PC-3 (cell line): ENCODE data around the gene HOXB9. TPM values are rescaled to one million over a fixed set of nuclear protein-coding genes. Genes with fewer than 3 reads are reported as not detected.

Experiments used
- ATAC-seq: fragments of 200-7000 bp; cut with Tn5 transposase; 2 replicates; pipeline ENCODE4 v1.9.1; 2020; ENCODE audit warnings: mild to moderate bottlenecking, moderate library complexity
- BruUV-seq: library from RNA; stranded (reverse); fragments of 400-500 nt; replicated peaks from 2 replicates; lab custom pipeline; 2021; lab: Mats Ljungman, UMichigan
- CTCF ChIA-PET: fragments of 300-600 bp; sonication (Branson Sonifier 250); formaldehyde crosslinking; loops from one replicate; lab custom pipeline; 2022; ENCODE audit warnings: antibody characterized with exemption; lab: Charles Lee
- POLR2A ChIA-PET: fragments of 300-600 bp; sonication (Branson Sonifier 250); formaldehyde crosslinking; loops from one replicate; lab custom pipeline; 2022; ENCODE audit warnings: antibody characterized with exemption; ENCODE audit not compliant: unreplicated experiment; lab: Charles Lee
- DNase-seq: peaks from one replicate; pipeline ENCODE4 v3.0.0-alpha.2; 2015
- H2AFZ ChIP-seq: fragments of 300-600 bp; sonication (generic); 2 replicates; pipeline ENCODE4 v1.6.0; 2016; ENCODE audit warnings: antibody characterized with exemption, low read length
- H3F3A ChIP-seq: fragments of 300-600 bp; sonication (generic); one replicate; pipeline ENCODE4 v1.6.0; 2017; ENCODE audit warnings: antibody characterized with exemption, low read length, control low read depth, mild to moderate bottlenecking; ENCODE audit not compliant: unreplicated experiment
- H3K27ac ChIP-seq: fragments of 300-600 bp; sonication (generic); 2 replicates; pipeline ENCODE4 v1.5.1; 2016; ENCODE audit warnings: mild to moderate bottlenecking, low read length
- H3K27me3 ChIP-seq: fragments of 300-600 bp; sonication (generic); 2 replicates; pipeline ENCODE4 v1.6.1; 2016; ENCODE audit warnings: low read length, mixed read lengths
- H3K36me3 ChIP-seq: fragments of 300-600 bp; sonication (generic); 2 replicates; pipeline ENCODE4 v1.6.1; 2016; ENCODE audit warnings: low read depth, mixed run types, low read length, mixed read lengths
- H3K4me1 ChIP-seq: fragments of 300-600 bp; sonication (generic); 2 replicates; pipeline ENCODE4 v1.5.1; 2016; ENCODE audit warnings: low read length; ENCODE audit not compliant: insufficient read depth
- H3K4me2 ChIP-seq: fragments of 300-600 bp; sonication (generic); 2 replicates; pipeline ENCODE4 v1.6.0; 2016; ENCODE audit warnings: low read length
- H3K4me3 ChIP-seq: fragments of 300-600 bp; sonication (generic); 2 replicates; pipeline ENCODE4 v1.5.1; 2016; ENCODE audit warnings: mild to moderate bottlenecking, low read length, mixed read lengths
- H3K79me2 ChIP-seq: fragments of 300-600 bp; sonication (generic); 2 replicates; pipeline ENCODE4 v1.6.1; 2017; ENCODE audit warnings: low read length, mixed read lengths
- H3K9ac ChIP-seq: fragments of 300-600 bp; sonication (generic); 2 replicates; pipeline ENCODE4 v1.6.0; 2016; ENCODE audit warnings: mild to moderate bottlenecking, low read length
- H3K9me2 ChIP-seq: fragments of 300-600 bp; sonication (generic); replicated peaks from 2 replicates; pipeline ENCODE4 v1.6.1; 2016; ENCODE audit warnings: mixed run types, low read length, mixed read lengths
- H3K9me3 ChIP-seq: fragments of 300-600 bp; sonication (generic); 2 replicates; pipeline ENCODE4 v1.6.1; 2016; ENCODE audit warnings: low read length, mixed read lengths
- H4K20me1 ChIP-seq: fragments of 300-600 bp; sonication (generic); 2 replicates; pipeline ENCODE4 v1.6.1; 2016; ENCODE audit warnings: low read length, mixed read lengths
- CTCF ChIP-seq: fragments of 300-600 bp; sonication (generic); conservative IDR thresholded peaks from 2 replicates; pipeline ENCODE4 v1.5.1; 2017; ENCODE audit warnings: antibody characterized with exemption, low read depth, mild to moderate bottlenecking, low read length
- EZH2 ChIP-seq: fragments of 300-600 bp; sonication (generic); IDR thresholded peaks from one replicate; pipeline ENCODE4 v1.6.1; 2017; ENCODE audit warnings: antibody characterized with exemption, mild to moderate bottlenecking, low read length; ENCODE audit not compliant: unreplicated experiment
- EZH2phosphoT487 ChIP-seq: fragments of 300-600 bp; sonication (generic); IDR thresholded peaks from 2 replicates; pipeline ENCODE4 v1.6.1; 2018; ENCODE audit warnings: mild to moderate bottlenecking, antibody characterized with exemption, low read length, borderline replicate concordance
- intact Hi-C: fragments of 100-400 bp; cut with micrococcal nuclease; formaldehyde crosslinking; loops from 2 replicates; pipeline ENCODE4 v1.9.0; 2023
- total RNA-seq: library from RNA; depleted of rRNA; stranded (reverse); fragments of >200 nt; gene quantifications from 2 replicates; pipeline ENCODE4 v1.2.3, GENCODE V29; 2014

Gene HOXB9
- total RNA-seq, 1 experiment from 2014 or later, result 7.0 TPM

DNA sequence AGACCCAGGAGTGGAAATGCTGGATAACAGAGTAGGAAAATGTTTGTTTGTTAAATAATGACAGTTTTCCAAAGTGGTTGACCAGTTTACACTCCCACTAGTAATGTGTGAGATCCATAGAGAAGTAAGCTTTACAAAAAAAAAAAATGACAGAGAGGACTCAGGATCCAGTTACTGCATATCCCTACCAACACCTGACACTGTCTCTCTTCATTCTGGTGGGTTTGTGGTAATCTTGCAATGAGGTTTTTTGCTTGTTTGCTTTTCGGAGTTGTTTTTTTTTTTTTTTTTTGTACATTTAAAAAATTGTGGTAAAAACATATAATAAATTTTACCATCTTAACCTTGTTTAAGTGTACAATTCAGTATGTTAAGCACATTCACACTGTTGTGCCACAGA lies 23.6 kb upstream of the HOXB9 start:
- TF ChIP-seq CTCF, result no peak
- TF ChIP-seq EZH2, result no peak
- TF ChIP-seq EZH2phosphoT487, result no peak
- BruUV-seq, result no TSS peak
- no peak overlapping the region for H3K4me2 ChIP-seq
- ChIA-PET CTCF (interaction anchor here (0.7 to 1.2 kb wide), 3 partner anchors 10 to 313 kb away, joined by 3 to 9 read pairs (median 4); no protein-coding TSS in a partner anchor), POLR2A (no interaction called here)
- no peaks in the 10 kb centered on the region for H3K9me2 ChIP-seq
- no peak overlapping the region for H3K27ac ChIP-seq
- H3K36me3 ChIP-seq, result no peaks in the 10 kb centered on the region
- no peak overlapping the region for H3K9ac ChIP-seq
- H3K9me3 ChIP-seq, result no peaks in the 10 kb centered on the region
- no peaks in the 10 kb centered on the region for H3K79me2 ChIP-seq
- DNase-seq (no peak), ATAC-seq (no peak)
- H3K27me3 ChIP-seq, result no peaks in the 10 kb centered on the region
- H3K4me3 ChIP-seq, result no peak overlapping the region
- no peak overlapping the region for H2AFZ ChIP-seq
- intact Hi-C loops, result no loop called here
- no peaks in the 10 kb centered on the region for H3K4me1 ChIP-seq
- H3F3A ChIP-seq, result no peaks in the 10 kb centered on the region
- no peaks in the 10 kb centered on the region for H4K20me1 ChIP-seq

GRCh38 chr17:48647963-48648245 lies 21.7 kb upstream of the HOXB9 start:
- Histone ChIP-seq H3K9me3 (no peaks in the 10 kb centered on the region), H3F3A (no peaks in the 10 kb centered on the region), H3K79me2 (no peaks in the 10 kb centered on the region), H3K4me3 (peak overlapping the region; percentile 65; the same call in 1 of the 2 replicates), H2AFZ (peak overlapping the region; percentile 97), H3K36me3 (no peaks in the 10 kb centered on the region), H3K9me2 (no peaks in the 10 kb centered on the region), H3K27ac (no peak overlapping the region), H3K4me2 (peak overlapping the region; percentile 79), H3K27me3 (no peaks in the 10 kb centered on the region), H3K9ac (no peak overlapping the region), H3K4me1 (no peaks in the 10 kb centered on the region), H4K20me1 (no peaks in the 10 kb centered on the region)
- no peak for TF ChIP-seq EZH2phosphoT487
- ATAC-seq, result no peak
- ChIA-PET CTCF (interaction anchor here (0.6 kb wide), 1 partner anchor 375 kb away, joined by 4 read pairs; no protein-coding TSS in a partner anchor), POLR2A (no interaction called here)
- no TSS peak for BruUV-seq
- intact Hi-C loops, result no loop called here
- no peak for DNase-seq

DNA sequence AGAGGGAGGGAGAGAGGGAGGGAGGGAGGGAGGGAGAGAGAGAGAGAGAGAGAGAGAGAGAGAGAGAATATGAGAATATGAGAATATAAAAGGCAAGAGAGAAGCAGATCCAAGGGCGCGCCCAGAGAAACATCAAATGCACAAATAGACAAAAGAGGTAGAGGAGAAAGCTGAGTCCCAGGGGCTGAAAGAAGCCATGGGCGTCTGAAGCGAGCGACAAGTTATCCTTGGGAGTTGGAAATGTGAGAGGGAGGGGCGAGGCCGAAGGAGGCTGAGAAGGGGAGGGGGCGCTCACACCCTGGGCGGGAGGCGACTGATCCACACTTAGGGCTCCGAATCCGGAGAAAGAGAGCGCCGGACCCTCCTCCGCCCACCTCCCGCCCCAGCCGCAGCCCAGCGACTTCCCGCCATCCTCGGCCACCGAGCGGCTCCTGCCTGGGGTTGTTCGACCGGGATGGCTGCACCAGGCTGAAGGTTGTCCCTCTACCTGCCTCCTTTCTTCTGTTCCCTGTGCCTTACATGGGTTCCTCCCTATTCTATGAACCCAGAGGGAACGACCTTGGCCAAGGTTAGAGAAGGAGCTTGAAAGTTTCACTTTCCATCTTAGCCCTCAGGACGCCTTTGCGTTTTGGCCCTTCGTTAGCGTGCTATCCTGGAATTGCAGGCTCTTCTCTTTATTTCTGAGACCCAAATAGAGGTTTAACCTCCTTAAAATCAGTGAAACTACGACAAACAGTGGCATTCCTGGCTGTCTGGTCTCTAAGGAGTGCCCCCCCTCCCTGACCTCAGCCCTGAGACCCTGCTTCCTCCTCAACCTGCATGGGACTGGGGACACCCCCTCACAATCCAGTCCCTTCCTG lies 21.2 kb upstream of the HOXB9 start:
- H3K9me3 ChIP-seq, result no peaks in the 10 kb centered on the region
- POLR2A ChIA-PET, result no interaction called here
- no peak for DNase-seq
- no peaks in the 10 kb centered on the region for H3K9me2 ChIP-seq
- no peaks in the 10 kb centered on the region for H3F3A ChIP-seq
- TF ChIP-seq EZH2phosphoT487 (no peak), EZH2 (no peak), CTCF (no peak)
- H4K20me1 ChIP-seq, result no peaks in the 10 kb centered on the region
- peak overlapping the region; percentile 65 for H3K4me3 ChIP-seq
- peak overlapping the region; percentile 79 for H3K4me2 ChIP-seq
- H3K9ac ChIP-seq, result no peak overlapping the region
- no peaks in the 10 kb centered on the region for H3K4me1 ChIP-seq
- no peak overlapping the region for H3K27ac ChIP-seq
- CTCF ChIA-PET, result no interaction called here
- BruUV-seq, result no TSS peak
- ATAC-seq, result peak; percentile 74
- no peaks in the 10 kb centered on the region for H3K27me3 ChIP-seq
- H2AFZ ChIP-seq, result peak overlapping the region; percentile 97
- H3K36me3 ChIP-seq, result no peaks in the 10 kb centered on the region
- intact Hi-C loops, result no loop called here
- no peaks in the 10 kb centered on the region for H3K79me2 ChIP-seq
